A549 (cell line): ENCODE measurements around the gene NLGN2. TPM values are rescaled to one million over a fixed set of nuclear protein-coding genes. Genes with fewer than 3 reads are reported as not detected.
"Not testable (repeated sequence)": the region's sequence is repeated elsewhere in the genome, so short reads cannot be mapped to it uniquely, and the experiment has no call there.

Source experiments
- ATAC-seq, 2 experiments: fragments of 200-7000 bp in 1 of 2; fragments of >200 bp in 1 of 2; cut with Nextera tagmentation in 1 of 2; cut with Tn5 transposase in 1 of 2; 3 replicates each; pipeline versions ENCODE4 v1.8.0 to v1.9.1; 2018 to 2020; ENCODE audit warnings: mild to moderate bottlenecking in 1 of 2, moderate library complexity in 1 of 2
- CTCF ChIA-PET: fragments of 300-600 bp; sonication (Branson Sonifier 250); formaldehyde crosslinking; extraction: SDS; loops from one replicate; lab custom pipeline; 2021; ENCODE audit warnings: antibody characterized with exemption, inconsistent platforms; lab: Yijun Ruan, JAX
- POLR2A ChIA-PET: fragments of 350-600 bp; formaldehyde crosslinking; extraction: SDS; loops from one replicate; lab custom pipeline; 2021; ENCODE audit warnings: antibody characterized with exemption, inconsistent platforms; lab: Yijun Ruan, JAX
- DNase-seq, 2 experiments: peaks; one replicate each; pipeline versions ENCODE4 v3.0.0 to v3.0.0-alpha.2; 2011 to 2016; ENCODE audit warnings: low read depth in 1 of 2, low spot score in 1 of 2
- FAIRE-seq: peaks from 2 replicates; lab custom pipeline; 2011; peaks lifted over from hg19 to GRCh38; lab: Jason Lieb, UNC
- H3K27ac ChIP-seq, 2 experiments: fragments of >200 bp; sonication (Bioruptor Twin); formaldehyde crosslinking; 3 replicates each; pipeline ENCODE4 v1.5.1; 2016 to 2017
- H3K4me1 ChIP-seq: fragments of >200 bp; sonication (Bioruptor Twin); formaldehyde crosslinking; 3 replicates; pipeline ENCODE4 v1.6.1; 2016
- H3K4me2 ChIP-seq: fragments of >200 bp; sonication (Bioruptor Twin); formaldehyde crosslinking; 3 replicates; pipeline ENCODE4 v1.6.1; 2016
- H3K4me3 ChIP-seq: fragments of >200 bp; sonication (Bioruptor Twin); formaldehyde crosslinking; 3 replicates; pipeline ENCODE4 v1.5.1; 2016
- H3K9me3 ChIP-seq: fragments of >200 bp; sonication (Bioruptor Twin); formaldehyde crosslinking; 3 replicates; pipeline ENCODE4 v1.6.1; 2016
- ATOH8 ChIP-seq: fragments of 250-450 bp; sonication (Bioruptor Pico); IDR thresholded peaks from 2 replicates; pipeline ENCODE4 v1.5.0; 2020; ENCODE audit warnings: low read depth, mild to moderate bottlenecking, moderate library complexity
- BHLHE40 ChIP-seq: IDR thresholded peaks from 2 replicates; pipeline ENCODE4 v1.6.1; 2012; ENCODE audit warnings: low read depth, low read length, inconsistent platforms
- E2F6 ChIP-seq: IDR thresholded peaks from 2 replicates; pipeline ENCODE4 v1.6.1; 2012; ENCODE audit warnings: low read depth, borderline replicate concordance
- EHF ChIP-seq: fragments of 250-450 bp; sonication (Bioruptor Pico); IDR thresholded peaks from 2 replicates; pipeline ENCODE4 v1.5.0; 2020; ENCODE audit warnings: mild to moderate bottlenecking
- EP300 ChIP-seq, 2 experiments: fragments of >200 bp; sonication (Bioruptor Twin); formaldehyde crosslinking; IDR thresholded peaks; 2 replicates in 1 of 2; 3 replicates in 1 of 2; pipeline ENCODE4 v1.6.1; 2016 to 2017
- ESRRA ChIP-seq: fragments of 150-350 bp; IDR thresholded peaks from 2 replicates; pipeline ENCODE4 v1.6.1; 2014; ENCODE audit warnings: mild to moderate bottlenecking, low read length, borderline replicate concordance
- FOSB ChIP-seq: fragments of 250-450 bp; sonication (Bioruptor Pico); IDR thresholded peaks from 2 replicates; pipeline ENCODE4 v1.5.0; 2020; ENCODE audit warnings: mild to moderate bottlenecking, moderate library complexity
- HDAC2 ChIP-seq: fragments of 200-600 bp; sonication (generic); IDR thresholded peaks from 2 replicates; pipeline ENCODE4 v1.6.1; 2016
- HEYL ChIP-seq: fragments of 250-450 bp; sonication (Bioruptor Pico); IDR thresholded peaks from 2 replicates; pipeline ENCODE4 v1.8.0; 2021; ENCODE audit warnings: mild to moderate bottlenecking, moderate library complexity
- HOXA7 ChIP-seq: fragments of 250-450 bp; sonication (Bioruptor Pico); IDR thresholded peaks from 2 replicates; pipeline ENCODE4 v1.5.0; 2020; ENCODE audit warnings: mild to moderate bottlenecking, moderate library complexity
- JUN ChIP-seq, 2 experiments: fragments of >200 bp; sonication (Bioruptor Twin); formaldehyde crosslinking; IDR thresholded peaks; 2 replicates in 1 of 2; 3 replicates in 1 of 2; pipeline ENCODE4 v1.6.1; 2016 to 2017
- MAFK ChIP-seq: fragments of 450-650 bp; IDR thresholded peaks from 2 replicates; pipeline ENCODE4 v1.6.1; 2014; ENCODE audit not compliant: partially characterized antibody
- MAX ChIP-seq: IDR thresholded peaks from 2 replicates; pipeline ENCODE4 v1.6.1; 2012
- NPAS2 ChIP-seq: fragments of 250-450 bp; sonication (Bioruptor Pico); IDR thresholded peaks from 2 replicates; pipeline ENCODE4 v1.8.0; 2022; ENCODE audit warnings: mild to moderate bottlenecking, moderate library complexity, borderline replicate concordance
- NR3C1 ChIP-seq: fragments of >200 bp; sonication (Bioruptor Twin); formaldehyde crosslinking; IDR thresholded peaks from 3 replicates; pipeline ENCODE4 v1.6.1; 2017
- POLR2AphosphoS2 ChIP-seq: conservative IDR thresholded peaks from 2 replicates; pipeline ENCODE4 v1.6.1; 2012; ENCODE audit warnings: low read length, improper control_type of control experiment, inconsistent platforms
- RARB ChIP-seq: fragments of 250-450 bp; sonication (Bioruptor Pico); IDR thresholded peaks from 2 replicates; pipeline ENCODE4 v1.8.0; 2021; ENCODE audit warnings: mild to moderate bottlenecking, moderate library complexity
- SMC3 ChIP-seq: fragments of >200 bp; sonication (Bioruptor Twin); formaldehyde crosslinking; IDR thresholded peaks from 3 replicates; pipeline ENCODE4 v1.6.1; 2018; ENCODE audit warnings: inconsistent platforms
- WGBS: methylation state at CpG from one replicate; pipeline ENCODE4 v1.1.6; 2017; ENCODE audit errors: missing lambda C conversion rate; 5-methylcytosine and 5-hydroxymethylcytosine counted together
- polyA plus RNA-seq, 4 experiments: library from polyadenylated mRNA; depleted of rRNA in 3 of 4; stranded (reverse); fragments of >200 nt; fragmentation: RNase III in 1 of 4; extraction: RNeasy Plus Mini Kit Qiagen cat#74134 plus additional on column Dnase treatment in 1 of 4; gene quantifications; 2 replicates in 3 of 4; 3 replicates in 1 of 4; pipeline ENCODE4 v1.2.3, GENCODE V29; 2011 to 2017

NLGN2 gene
- polyA plus RNA-seq, 2 of the 4 experiments (the other 2 are of a cell fraction) = 4.1 to 27.5 TPM

GRCh38 chr17:7367083-7367482 is 40.6 kb upstream of the NLGN2 start:
- 81% methylated on average over 8 of the region's 8 CpGs for WGBS
- TF ChIP-seq ESRRA (no peak), BHLHE40 (no peak), E2F6 (no peak), MAX (no peak), EP300 (IDR thresholded peaks at IDR 0.05) (no peak), HEYL (CRISPR knock-in tag) (no peak), JUN (IDR thresholded peaks at IDR 0.05) (no peak)
- no peak overlapping the region for H3K4me3 ChIP-seq
- H3K27ac ChIP-seq = no peak overlapping the region
- FAIRE-seq (no peak), ATAC-seq (no peak), DNase-seq (no peak)
- peaks cover 7% of the 10 kb centered on the region; the same call in 2 of the 3 replicates for H3K4me1 ChIP-seq
- no peak overlapping the region for H3K4me2 ChIP-seq
- H3K9me3 ChIP-seq = no peaks in the 10 kb centered on the region
- ChIA-PET POLR2A (no interaction called here), CTCF (interaction anchor here (0.9 to 12.6 kb wide), 2 partner anchors 12 to 180 kb away, joined by 3 to 154 read pairs; partner anchors contain the start of genes KCTD11 and TMEM95)

GRCh38 chr17:7367918-7368598 is 39.6 kb upstream of the NLGN2 start:
- DNase-seq = no peak
- no peak overlapping the region for H3K4me2 ChIP-seq
- no peak for ATAC-seq
- WGBS = 77% methylated on average over 13 of the region's 13 CpGs
- no peak overlapping the region for H3K4me3 ChIP-seq
- H3K4me1 ChIP-seq = peaks cover 5% of the 10 kb centered on the region; the same call in 2 of the 3 replicates
- ChIA-PET CTCF (interaction anchor here (0.6 to 12.6 kb wide), 7 partner anchors 9 to 192 kb away, joined by 3 to 154 read pairs (median 7); partner anchors contain the start of genes KCTD11 and TMEM95), POLR2A (no interaction called here)
- no peak for TF ChIP-seq HOXA7 (CRISPR knock-in tag)
- no peak for TF ChIP-seq SMC3
- TF ChIP-seq HDAC2 = no peak
- TF ChIP-seq, all 56 proteins: peak for 0
- FAIRE-seq = no peak
- Histone ChIP-seq H3K27ac (no peak overlapping the region), H3K9me3 (no peaks in the 10 kb centered on the region)

- WGBS = 72% methylated on average over 5 of the region's 5 CpGs
- ATAC-seq, H3K27ac ChIP-seq, DNase-seq, H3K4me1 ChIP-seq, FAIRE-seq, H3K4me3 ChIP-seq, POLR2A ChIA-PET, H3K9me3 ChIP-seq, H3K4me2 ChIP-seq: not testable (repeated sequence)
- CTCF ChIA-PET = interaction anchor here (0.6 to 12.6 kb wide), 6 partner anchors 9 to 192 kb away, joined by 3 to 154 read pairs (median 8); partner anchors contain the start of genes KCTD11 and TMEM95
Observed at GRCh38 chr17:7368599-7368994, 39.0 kb upstream of the NLGN2 start.

- DNase-seq (no peak), ATAC-seq (0 out of 6 replicates have a peak, but pooled peaks of 1 of the 2 experiments have one; percentile 17), FAIRE-seq (no peak)
- TF ChIP-seq ATOH8 (CRISPR knock-in tag) (no peak), POLR2AphosphoS2 (no peak), FOSB (no peak), EHF (no peak), JUN (IDR thresholded peaks at IDR 0.05) (no peak), NPAS2 (CRISPR knock-in tag) (no peak), MAFK (no peak), MAX (no peak), RARB (CRISPR knock-in tag) (no peak), NR3C1 (no peak)
- ChIA-PET CTCF (interaction anchor here (1.0 to 12.6 kb wide), 8 partner anchors 10 to 318 kb away, joined by 3 to 154 read pairs (median 4); partner anchors contain the start of genes KCTD11, TMEM95 and TP53), POLR2A (no interaction called here)
- no peaks in the 10 kb centered on the region for H3K9me3 ChIP-seq
- no peak overlapping the region for H3K4me3 ChIP-seq
- H3K27ac ChIP-seq = no peak overlapping the region
- no peak overlapping the region for H3K4me2 ChIP-seq
- 74% methylated on average over 5 of the region's 5 CpGs for WGBS
- no peaks in the 10 kb centered on the region for H3K4me1 ChIP-seq
Observed at GRCh38 chr17:7369825-7370224, 37.8 kb upstream of the NLGN2 start.
